Ascending aorta (tissue), 2 donors: Measurements from ENCODE around the gene FLYWCH1. TPM values are rescaled to one million over a fixed set of nuclear protein-coding genes. Genes with fewer than 3 reads are reported as not detected.
"Not testable (repeated sequence)": the region's sequence is repeated elsewhere in the genome, so short reads cannot be mapped to it uniquely, and the experiment has no call there.

Source experiments
- DNase-seq, 2 donors: peaks; one replicate each; pipeline ENCODE4 v3.0.0-alpha.2; 2019; ENCODE audit warnings: low spot score in 2 of 2
- H3K27ac ChIP-seq, 2 donors: fragments of 200-600 bp; sonication (generic); one replicate each; pipeline ENCODE4 v1.5.1; 2016 to 2017; ENCODE audit warnings: mild to moderate bottlenecking in 1 of 2
- H3K27me3 ChIP-seq: fragments of 200-600 bp; sonication (generic); one replicate; pipeline ENCODE4 v1.5.1; 2017
- H3K36me3 ChIP-seq, 2 donors: fragments of 200-600 bp; sonication (generic); one replicate each; pipeline ENCODE4 v1.5.1; 2016
- H3K4me1 ChIP-seq, 2 donors: fragments of 200-600 bp; sonication (generic); one replicate each; pipeline ENCODE4 v1.5.1; 2016 to 2017; ENCODE audit warnings: mild to moderate bottlenecking in 1 of 2
- H3K4me3 ChIP-seq, 2 donors: fragments of 200-600 bp; sonication (generic); one replicate each; pipeline ENCODE4 v1.5.1; 2016 to 2017; ENCODE audit warnings: mild to moderate bottlenecking in 1 of 2
- H3K9me3 ChIP-seq, 2 donors: fragments of 200-600 bp; sonication (generic); one replicate each; pipeline ENCODE4 v1.5.1; 2016
- CTCF ChIP-seq, 3 experiments: fragments of 200-600 bp in 2 of 3; fragments of 450-650 bp in 1 of 3; sonication (generic) in 2 of 3; IDR thresholded peaks; one replicate each; pipeline ENCODE4 v1.5.1; 2016 to 2019; ENCODE audit warnings: antibody characterized with exemption in 3 of 3, mild to moderate bottlenecking in 1 of 3, moderate library complexity in 1 of 3
- intact Hi-C: fragments of 100-400 bp; cut with DNase I; formaldehyde crosslinking; loops from one replicate; pipeline ENCODE4 v1.15.1; 2023
- total RNA-seq: library from RNA; depleted of rRNA; stranded (reverse); fragments of >200 nt; gene quantifications from one replicate; pipeline ENCODE4 v1.1.0, GENCODE V29; 2016

Gene FLYWCH1
- total RNA-seq, 1 donor from 2014 or later, result 74.3 TPM

DNA sequence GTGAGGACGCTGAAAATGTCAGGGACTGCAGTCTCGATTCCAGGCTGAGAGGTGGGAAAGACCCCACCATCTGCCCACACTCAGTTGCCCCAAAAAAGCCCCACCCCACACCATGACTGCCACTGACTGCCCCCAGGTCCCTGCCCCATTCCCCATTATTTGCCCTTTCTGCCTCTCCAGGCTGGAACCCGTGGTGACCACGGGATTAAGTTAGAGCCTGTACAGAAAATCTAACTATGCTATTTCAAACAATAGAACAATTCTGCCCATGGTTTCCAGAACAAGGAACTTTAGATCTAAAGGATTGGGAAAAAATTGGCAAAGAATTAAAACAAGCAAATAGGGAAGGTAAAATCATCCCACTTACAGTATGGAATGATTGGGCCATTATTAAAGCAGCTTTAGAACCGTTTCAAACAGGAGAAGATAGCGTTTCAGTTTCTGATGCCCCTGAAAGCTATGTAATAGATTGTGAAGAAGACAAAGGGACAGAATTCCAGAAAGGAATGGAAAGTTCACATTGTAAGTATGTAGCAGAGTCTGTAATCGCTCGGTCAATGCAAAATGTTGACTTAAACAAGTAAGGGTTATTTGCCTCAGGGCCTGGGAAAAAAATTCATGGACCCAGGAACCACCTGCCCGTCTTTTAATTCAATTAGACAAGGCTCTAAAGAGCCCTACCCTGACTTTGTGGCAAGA lies 14.4 kb downstream of the FLYWCH1 start:
- Histone ChIP-seq H3K4me3 (no peak overlapping the region), H3K36me3 (peaks cover 14 to 25% of the 10 kb centered on the region in 2 donors), H3K27me3 (no peaks in the 10 kb centered on the region), H3K4me1 (peaks cover 0 to 4% of the 10 kb centered on the region in 2 donors), H3K9me3 (no peaks in the 10 kb centered on the region), H3K27ac (no peak overlapping the region)
- TF ChIP-seq CTCF (IDR thresholded peaks at IDR 0.05), result no peak
- DNase-seq, result no peak
- intact Hi-C loops, result loop anchor here (2.0 kb wide), 1 partner anchor 21 kb away; no protein-coding TSS in a partner anchor

- DNase-seq, result no peak
- peaks cover 14 to 26% of the 10 kb centered on the region in 2 donors for H3K36me3 ChIP-seq
- intact Hi-C loops, result loop anchor here (2.0 kb wide), 1 partner anchor 22 kb away; no protein-coding TSS in a partner anchor
- no peaks in the 10 kb centered on the region for H3K9me3 ChIP-seq
- peaks cover 0 to 4% of the 10 kb centered on the region in 2 donors for H3K4me1 ChIP-seq
- H3K27ac ChIP-seq, result no peak overlapping the region
- peak overlapping the region in 1 of 2 donors; percentile 45 for H3K4me3 ChIP-seq
- H3K27me3 ChIP-seq, result no peaks in the 10 kb centered on the region
- no peak for TF ChIP-seq CTCF (IDR thresholded peaks at IDR 0.05)
Observed at GRCh38 chr16:2926650-2926999, 14.9 kb downstream of the FLYWCH1 start.

GRCh38 chr16:2927010-2927646 lies 15.4 kb downstream of the FLYWCH1 start:
- intact Hi-C loops, result loop anchor here (2.0 kb wide), 1 partner anchor 22 kb away; no protein-coding TSS in a partner anchor
- Histone ChIP-seq H3K4me3 (peak overlapping the region in 1 of 2 donors; percentile 45), H3K36me3 (peaks cover 14 to 25% of the 10 kb centered on the region in 2 donors), H3K27me3 (no peaks in the 10 kb centered on the region), H3K4me1 (peaks cover 0 to 4% of the 10 kb centered on the region in 2 donors), H3K9me3 (no peaks in the 10 kb centered on the region), H3K27ac (no peak overlapping the region)
- peak; percentile 68 to 95 for DNase-seq
- TF ChIP-seq CTCF (IDR thresholded peaks at IDR 0.05), result peak; percentile 93 to 97 (median 94)

GRCh38 chr16:2928151-2928550 lies 16.4 kb downstream of the FLYWCH1 start:
- H3K4me1 ChIP-seq, H3K27me3 ChIP-seq, H3K4me3 ChIP-seq, H3K9me3 ChIP-seq, intact Hi-C loops, DNase-seq, H3K27ac ChIP-seq: not testable (repeated sequence)
- H3K36me3 ChIP-seq, result peaks cover 20 to 22% of the 10 kb centered on the region in 2 donors

GRCh38 chr16:2928796-2929195 lies 17.1 kb downstream of the FLYWCH1 start:
- intact Hi-C loops, result no loop called here
- no peaks in the 10 kb centered on the region for H3K27me3 ChIP-seq
- H3K4me3 ChIP-seq, result no peak overlapping the region
- peaks cover 0 to 4% of the 10 kb centered on the region in 2 donors for H3K4me1 ChIP-seq
- peaks cover 27 to 29% of the 10 kb centered on the region in 2 donors for H3K36me3 ChIP-seq
- H3K9me3 ChIP-seq, result no peaks in the 10 kb centered on the region
- DNase-seq, result no peak
- TF ChIP-seq CTCF (IDR thresholded peaks at IDR 0.05), result no peak
- no peak overlapping the region for H3K27ac ChIP-seq

GRCh38 chr16:2929693-2930092 lies 18.0 kb downstream of the FLYWCH1 start:
- H3K27ac ChIP-seq, result no peak overlapping the region
- H3K27me3 ChIP-seq, result no peaks in the 10 kb centered on the region
- intact Hi-C loops, result no loop called here
- TF ChIP-seq CTCF (IDR thresholded peaks at IDR 0.05), result no peak
- H3K4me3 ChIP-seq, result no peak overlapping the region
- DNase-seq, result no peak
- H3K4me1 ChIP-seq, result peaks cover 0 to 4% of the 10 kb centered on the region in 2 donors
- H3K36me3 ChIP-seq, result peaks cover 35 to 37% of the 10 kb centered on the region in 2 donors
- H3K9me3 ChIP-seq, result no peaks in the 10 kb centered on the region
